ENCODE data around the gene AHSG. TPM values are rescaled to one million over a fixed set of nuclear protein-coding genes. Genes with fewer than 3 reads are reported as not detected.

The AHSG gene
- total RNA-seq, 4 donors from 2014 or later = 1.1 to 3.6 TPM; not detected in 2

- no peak overlapping the region for H3K4me3 ChIP-seq
- intact Hi-C loops (cut with DNase I; ENCODE audit: low total_unique reads) = no loop called here
- H3K4me1 ChIP-seq = no peaks in the 10 kb centered on the region
- H3K9me3 ChIP-seq = no peaks in the 10 kb centered on the region
- no peak for TF ChIP-seq POLR2A (IDR thresholded peaks at IDR 0.05)
- TF ChIP-seq, protein P1, sequence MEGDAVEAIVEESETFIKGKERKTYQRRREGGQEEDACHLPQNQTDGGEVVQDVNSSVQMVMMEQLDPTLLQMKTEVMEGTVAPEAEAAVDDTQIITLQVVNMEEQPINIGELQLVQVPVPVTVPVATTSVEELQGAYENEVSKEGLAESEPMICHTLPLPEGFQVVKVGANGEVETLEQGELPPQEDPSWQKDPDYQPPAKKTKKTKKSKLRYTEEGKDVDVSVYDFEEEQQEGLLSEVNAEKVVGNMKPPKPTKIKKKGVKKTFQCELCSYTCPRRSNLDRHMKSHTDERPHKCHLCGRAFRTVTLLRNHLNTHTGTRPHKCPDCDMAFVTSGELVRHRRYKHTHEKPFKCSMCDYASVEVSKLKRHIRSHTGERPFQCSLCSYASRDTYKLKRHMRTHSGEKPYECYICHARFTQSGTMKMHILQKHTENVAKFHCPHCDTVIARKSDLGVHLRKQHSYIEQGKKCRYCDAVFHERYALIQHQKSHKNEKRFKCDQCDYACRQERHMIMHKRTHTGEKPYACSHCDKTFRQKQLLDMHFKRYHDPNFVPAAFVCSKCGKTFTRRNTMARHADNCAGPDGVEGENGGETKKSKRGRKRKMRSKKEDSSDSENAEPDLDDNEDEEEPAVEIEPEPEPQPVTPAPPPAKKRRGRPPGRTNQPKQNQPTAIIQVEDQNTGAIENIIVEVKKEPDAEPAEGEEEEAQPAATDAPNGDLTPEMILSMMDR (IDR thresholded peaks at IDR 0.05 in 4 of 5, conservative IDR thresholded peaks at IDR 0.05 in 1 of 5) = no peak
- DNase-seq (no peak), ATAC-seq (no peak)
- H3K27me3 ChIP-seq = no peaks in the 10 kb centered on the region
- H3K36me3 ChIP-seq = no peaks in the 10 kb centered on the region
- in situ Hi-C loops (cut with MboI; ENCODE audit: low sequenced_read_pairs in 4 of 4) = no loop called here
- H3K27ac ChIP-seq = no peak overlapping the region
These were observed 50.7 kb downstream of the AHSG start for GRCh38 chr3:186663361-186664118.

DNA sequence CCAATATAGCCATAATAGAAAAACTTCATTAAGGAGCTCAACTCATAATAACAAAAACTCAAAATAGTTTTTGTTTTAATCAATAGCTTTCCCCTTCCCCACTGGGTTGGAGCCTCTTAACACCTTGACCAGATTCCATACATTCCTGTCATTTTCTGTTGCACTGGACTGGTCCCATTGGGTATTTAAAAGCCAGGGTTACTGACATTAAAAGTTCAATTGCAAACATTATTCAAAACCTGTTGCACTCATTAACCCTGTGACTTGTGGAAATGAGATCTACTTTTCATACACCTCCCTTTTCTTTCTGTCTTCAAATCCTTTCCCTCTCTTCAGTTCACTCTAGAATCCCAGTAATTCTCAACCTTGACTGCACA is 51.2 kb downstream of the AHSG start:
- Histone ChIP-seq H3K4me1 (no peaks in the 10 kb centered on the region), H3K9me3 (no peaks in the 10 kb centered on the region), H3K4me3 (no peak overlapping the region), H3K27me3 (no peaks in the 10 kb centered on the region), H3K36me3 (no peaks in the 10 kb centered on the region), H3K27ac (no peak overlapping the region)
- ATAC-seq (no peak), DNase-seq (no peak)
- intact Hi-C loops (cut with DNase I; ENCODE audit: low total_unique reads) = no loop called here
- in situ Hi-C loops (cut with MboI; ENCODE audit: low sequenced_read_pairs in 4 of 4) = no loop called here
- no peak for TF ChIP-seq POLR2A (IDR thresholded peaks at IDR 0.05)
- TF ChIP-seq, protein P1 (IDR thresholded peaks at IDR 0.05 in 4 of 5, conservative IDR thresholded peaks at IDR 0.05 in 1 of 5) = no peak

- Histone ChIP-seq H3K9me3 (no peaks in the 10 kb centered on the region), H3K36me3 (no peaks in the 10 kb centered on the region), H3K27ac (no peak overlapping the region), H3K4me1 (no peaks in the 10 kb centered on the region), H3K4me3 (no peak overlapping the region), H3K27me3 (no peaks in the 10 kb centered on the region)
- intact Hi-C loops (cut with DNase I; ENCODE audit: low total_unique reads) (no loop called here), in situ Hi-C loops (cut with MboI; ENCODE audit: low sequenced_read_pairs in 4 of 4) (no loop called here)
- ATAC-seq (no peak), DNase-seq (no peak)
- TF ChIP-seq, protein P1 (IDR thresholded peaks at IDR 0.05 in 4 of 5, conservative IDR thresholded peaks at IDR 0.05 in 1 of 5) = no peak
- TF ChIP-seq POLR2A (IDR thresholded peaks at IDR 0.05) = no peak
These were observed 51.6 kb downstream of the AHSG start for GRCh38 chr3:186664506-186664905.

DNA sequence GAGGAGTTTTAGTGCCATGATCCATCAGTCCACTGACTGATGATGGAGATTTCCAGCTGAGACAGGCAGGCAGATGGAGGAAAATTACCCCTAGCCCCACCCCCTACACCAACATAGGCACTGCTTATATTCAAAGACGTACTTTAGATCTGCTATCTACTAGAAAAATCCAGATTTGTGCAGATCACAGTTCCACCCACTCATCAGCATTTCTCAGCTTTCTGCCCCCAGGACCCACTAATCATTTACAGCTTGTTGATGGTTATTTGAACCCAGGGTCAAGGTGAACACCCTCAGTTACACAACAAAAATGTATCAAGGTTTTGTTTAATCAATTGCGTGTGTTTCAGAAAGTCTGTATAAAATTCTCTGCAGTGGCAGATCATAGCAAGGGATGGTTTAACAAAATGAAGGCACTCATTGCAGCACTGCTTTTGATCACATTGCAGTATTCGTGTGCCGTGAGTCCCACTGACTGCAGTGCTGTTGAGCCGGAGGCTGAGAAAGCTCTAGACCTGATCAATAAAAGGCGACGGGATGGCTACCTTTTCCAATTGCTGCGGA is 52.8 kb downstream of the AHSG start, which contains the start of gene HRG:
Gene HRG, plus strand, starts transcription at position 390 of the 564 bp plus-strand sequence. Its CDS starts 18 bp downstream, at position 408.
- in situ Hi-C loops (cut with MboI; ENCODE audit: low sequenced_read_pairs in 4 of 4) (no loop called here), intact Hi-C loops (cut with DNase I; ENCODE audit: low total_unique reads) (no loop called here)
- no peaks in the 10 kb centered on the region for H3K36me3 ChIP-seq
- no peaks in the 10 kb centered on the region for H3K27me3 ChIP-seq
- ATAC-seq (no peak), DNase-seq (no peak)
- H3K4me1 ChIP-seq = no peaks in the 10 kb centered on the region
- H3K4me3 ChIP-seq = no peak within 1 kb of the TSS
- TF ChIP-seq, protein P1 (IDR thresholded peaks at IDR 0.05 in 4 of 5, conservative IDR thresholded peaks at IDR 0.05 in 1 of 5) = no peak
- no peak for TF ChIP-seq POLR2A (IDR thresholded peaks at IDR 0.05)
- no peaks in the 10 kb centered on the region for H3K9me3 ChIP-seq
- H3K27ac ChIP-seq = no peak within 1 kb of the TSS

All from gastrocnemius medialis (tissue), 4 donors.